NCI-H510A treated with DMSO at 0.1 percent for 48 hours (cell line): ENCODE measurements around the gene PPIF.

ENCODE experiments used
- DNase-seq: peaks from one replicate; lab custom pipeline; 2025; lab: John Stamatoyannopoulos, UW

PPIF gene

GRCh38 chr10:79347226-79347893 lies at the start of gene PPIF:
PPIF (plus strand) TSS chr10:79347469; CDS start chr10:79347549, 80 bp downstream.
- DNase-seq, result peak; percentile 80

GRCh38 chr10:79298403-79299244 lies 48.6 kb upstream of the PPIF start:
- DNase-seq, result no peak

- DNase-seq, result no peak
Observed at GRCh38 chr10:79299397-79300241, 47.6 kb upstream of the PPIF start.

- no peak for DNase-seq
Observed at GRCh38 chr10:79300711-79301110, 46.6 kb upstream of the PPIF start.

GRCh38 chr10:79301754-79302530 lies 45.3 kb upstream of the PPIF start:
- no peak for DNase-seq

GRCh38 chr10:79303631-79304478 lies 43.4 kb upstream of the PPIF start:
- DNase-seq, result no peak

GRCh38 chr10:79304479-79305087 lies 42.7 kb upstream of the PPIF start:
- DNase-seq, result no peak

GRCh38 chr10:79305515-79305914 lies 41.8 kb upstream of the PPIF start:
- no peak for DNase-seq

- DNase-seq, result no peak
Observed at GRCh38 chr10:79305988-79306387, 41.3 kb upstream of the PPIF start.

- DNase-seq, result no peak
Observed at GRCh38 chr10:79306644-79307220, 40.5 kb upstream of the PPIF start.

GRCh38 chr10:79308016-79308415 lies 39.3 kb upstream of the PPIF start:
- no peak for DNase-seq

- no peak for DNase-seq
Observed at GRCh38 chr10:79308969-79309665, 38.2 kb upstream of the PPIF start.

GRCh38 chr10:79310200-79310865 lies 36.9 kb upstream of the PPIF start:
- DNase-seq, result no peak

- no peak for DNase-seq
Observed at GRCh38 chr10:79310911-79311573, 36.2 kb upstream of the PPIF start.

- DNase-seq, result no peak
Observed at GRCh38 chr10:79311581-79312407, 35.5 kb upstream of the PPIF start.

- DNase-seq, result no peak
Observed at GRCh38 chr10:79312601-79313187, 34.6 kb upstream of the PPIF start.

- no peak for DNase-seq
Observed at GRCh38 chr10:79313320-79313719, 33.9 kb upstream of the PPIF start.
